Activated T-helper 1 cell treated with anti-CD3 and anti-CD28 coated beads, Interleukin-2, amount 50 U/mL, for 16 hours (primary cell): Measurements from ENCODE around the gene ALG9.
"Not testable (repeated sequence)": the region's sequence is repeated elsewhere in the genome, so short reads cannot be mapped to it uniquely, and the experiment has no call there.

Experiments used
- DNase-seq, 2 donors: peaks; one replicate each; pipeline ENCODE4 v3.0.0-alpha.2; 2020; ENCODE audit warnings: low read depth in 1 of 2, low spot score in 1 of 2

ALG9 gene

DNA sequence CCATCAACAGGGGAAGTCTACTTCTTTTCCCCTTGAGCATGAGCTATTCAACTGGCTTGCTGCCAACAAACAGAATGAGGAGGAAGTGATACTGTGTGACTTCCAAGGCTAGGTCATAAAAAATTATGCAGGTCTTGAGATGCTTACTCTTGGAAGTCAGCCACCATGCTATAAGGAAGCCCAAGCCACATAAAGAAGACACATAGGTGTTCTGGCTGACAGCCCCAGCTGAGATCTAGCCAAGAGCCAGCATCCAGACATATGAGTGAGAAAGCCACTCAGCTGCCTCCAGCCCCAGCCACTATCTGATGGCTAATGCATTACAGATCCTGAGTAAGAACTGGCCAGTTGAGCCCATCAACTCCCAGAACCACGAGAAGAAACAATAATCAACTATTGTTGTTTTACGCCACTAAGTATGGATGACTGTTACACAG, 74.2 kb downstream of the ALG9 start:
- no peak for DNase-seq

DNA sequence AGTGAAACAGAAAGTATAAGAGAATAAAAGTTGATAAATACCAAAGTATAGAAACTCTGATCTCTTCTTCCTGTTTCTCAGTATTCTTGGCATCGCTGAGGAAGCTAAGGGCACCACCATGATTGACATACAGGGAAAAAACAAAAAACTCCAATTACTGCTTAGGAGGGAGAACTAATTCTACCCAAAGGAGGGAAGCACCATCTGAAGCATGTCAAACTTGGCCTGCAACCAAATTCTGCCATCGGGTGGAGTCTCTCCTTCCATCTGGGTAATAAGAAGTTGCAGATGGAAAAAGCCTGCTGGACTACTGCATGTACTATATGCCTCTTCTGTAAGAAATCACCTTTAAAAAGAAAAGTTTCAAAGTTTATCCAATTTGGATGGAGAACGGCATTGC, 74.7 kb downstream of the ALG9 start:
- DNase-seq: no peak

DNA sequence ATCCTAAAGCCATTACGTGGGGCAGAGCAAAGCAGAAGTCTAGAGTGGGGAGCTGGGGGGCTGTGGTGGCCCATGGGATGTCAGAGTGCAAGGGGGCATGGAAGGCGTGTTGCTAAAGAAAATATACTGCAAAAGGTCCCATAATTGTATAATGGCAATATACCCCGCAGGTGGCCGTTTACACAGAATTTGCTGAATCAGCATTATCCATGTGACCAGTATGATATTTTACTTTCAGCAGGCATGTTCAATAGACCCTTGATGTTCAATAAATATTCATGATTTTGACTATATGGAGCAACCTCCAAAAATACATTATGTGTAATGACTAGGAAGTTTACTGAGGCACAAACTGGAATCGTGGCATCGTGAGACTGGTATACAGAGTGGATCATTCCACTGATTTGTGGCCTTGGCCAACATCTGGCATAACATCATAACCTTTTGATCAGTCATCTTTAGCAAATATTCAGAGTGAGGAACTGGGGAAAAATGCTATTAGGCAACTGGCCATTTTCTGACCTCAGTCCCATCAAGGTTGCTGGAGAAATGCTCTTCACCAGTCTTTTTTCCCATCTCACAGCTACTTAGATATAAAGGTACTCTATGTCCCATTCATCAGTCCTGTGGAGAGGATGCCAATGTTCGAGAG, 75.9 kb downstream of the ALG9 start:
- DNase-seq: no peak

DNA sequence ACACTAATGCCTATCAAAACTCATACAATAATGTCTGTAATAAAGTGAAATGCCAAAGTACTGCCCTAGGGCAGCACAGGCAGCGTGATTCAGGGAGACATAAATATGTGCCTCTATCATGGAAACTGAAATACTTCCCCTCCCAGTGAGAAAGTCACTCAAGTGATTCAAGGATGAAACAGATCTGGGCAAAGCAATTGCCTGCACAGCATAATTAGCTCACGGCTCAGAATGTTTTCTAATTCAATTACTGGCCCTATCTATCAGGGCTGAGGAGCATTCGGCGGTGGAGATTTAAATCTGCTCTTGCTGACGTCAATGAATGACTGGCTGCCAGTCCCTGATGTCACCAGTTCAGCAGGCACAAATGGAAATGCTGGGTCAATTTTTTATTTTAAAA, 77.5 kb downstream of the ALG9 start:
- no peak for DNase-seq

DNA sequence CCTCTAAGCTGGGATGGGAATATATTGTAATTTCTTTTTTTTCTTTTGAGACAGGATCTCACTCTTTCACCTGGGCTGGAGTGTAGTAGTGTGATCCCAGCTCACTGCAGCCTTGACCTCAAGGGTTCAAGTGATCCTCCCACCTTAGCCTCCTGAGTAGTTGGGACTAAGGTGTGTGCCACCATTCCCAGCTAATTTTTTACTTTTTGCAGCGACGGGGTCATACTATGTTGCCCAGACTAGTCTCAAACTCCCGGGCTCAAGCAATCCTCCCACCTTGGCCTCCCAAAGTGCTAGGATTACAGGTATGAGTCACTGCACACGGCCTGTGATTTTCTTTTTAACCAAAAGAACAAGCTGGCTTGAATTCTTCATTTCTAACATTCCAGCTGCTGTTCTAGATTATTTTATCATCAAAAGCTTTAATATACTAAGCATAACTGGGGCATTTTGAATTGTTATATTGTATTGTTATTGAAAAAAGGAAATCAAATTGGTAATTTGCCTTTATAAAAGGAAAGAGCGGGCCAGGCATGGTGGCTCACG, 78.4 kb downstream of the ALG9 start:
- DNase-seq: no peak

DNA sequence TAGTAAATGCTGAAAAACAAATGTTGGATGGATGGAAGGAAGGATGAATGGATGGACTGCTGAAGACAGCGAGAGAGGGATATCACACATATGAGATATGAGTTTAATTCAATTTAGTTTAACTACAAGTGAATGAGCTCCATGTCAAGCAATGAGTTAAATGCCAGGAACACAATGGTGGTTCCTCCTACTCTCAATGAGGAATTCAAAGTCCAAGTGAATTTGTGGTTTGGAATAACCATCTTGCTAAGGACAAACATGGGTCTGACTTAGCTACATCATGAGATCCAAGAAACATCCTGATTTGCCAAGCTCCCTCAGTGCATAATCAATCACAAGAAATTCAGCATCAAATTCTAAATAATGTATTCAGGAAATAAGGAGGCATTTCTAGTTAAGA, 79.1 kb downstream of the ALG9 start:
- no peak for DNase-seq

DNA sequence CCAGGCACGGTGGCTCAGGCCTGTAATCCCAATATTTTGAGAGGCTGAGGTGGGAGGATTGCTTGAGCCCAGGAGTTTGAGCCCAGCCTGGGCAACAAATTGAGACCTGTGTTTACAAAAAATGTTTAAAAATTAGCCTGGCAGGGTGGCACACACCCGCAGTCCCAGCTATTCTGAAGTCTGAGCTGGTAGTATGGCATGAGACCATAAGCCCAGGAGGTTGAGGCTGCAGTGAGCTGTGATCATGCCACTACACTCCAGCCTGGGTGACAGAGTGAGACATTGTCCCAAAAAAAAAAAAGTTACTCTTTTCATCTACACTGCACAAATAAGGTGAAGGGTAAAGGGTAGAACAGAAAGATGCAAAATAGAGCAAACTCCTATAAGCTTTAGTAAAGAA, 82.9 kb downstream of the ALG9 start:
- DNase-seq: no peak

DNA sequence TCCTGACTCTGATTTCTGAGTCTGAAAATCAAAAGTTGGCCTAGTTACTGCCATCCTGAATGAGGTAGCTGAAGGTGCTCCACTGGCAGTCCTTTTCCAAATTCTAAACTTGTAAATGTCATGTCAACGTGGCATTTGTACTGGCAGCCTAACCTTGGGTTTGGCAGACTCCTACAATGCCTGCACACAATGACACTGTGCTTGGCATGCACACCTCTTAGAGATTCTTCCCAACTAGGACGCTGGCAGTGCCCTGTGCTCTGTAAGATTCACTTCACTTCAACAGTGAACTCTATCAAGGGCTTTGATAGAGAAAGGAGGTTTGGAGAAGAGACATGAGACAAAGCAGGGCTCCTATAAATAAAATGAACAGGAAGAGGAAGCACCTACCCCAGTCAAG, 83.3 kb downstream of the ALG9 start:
- no peak for DNase-seq

DNA sequence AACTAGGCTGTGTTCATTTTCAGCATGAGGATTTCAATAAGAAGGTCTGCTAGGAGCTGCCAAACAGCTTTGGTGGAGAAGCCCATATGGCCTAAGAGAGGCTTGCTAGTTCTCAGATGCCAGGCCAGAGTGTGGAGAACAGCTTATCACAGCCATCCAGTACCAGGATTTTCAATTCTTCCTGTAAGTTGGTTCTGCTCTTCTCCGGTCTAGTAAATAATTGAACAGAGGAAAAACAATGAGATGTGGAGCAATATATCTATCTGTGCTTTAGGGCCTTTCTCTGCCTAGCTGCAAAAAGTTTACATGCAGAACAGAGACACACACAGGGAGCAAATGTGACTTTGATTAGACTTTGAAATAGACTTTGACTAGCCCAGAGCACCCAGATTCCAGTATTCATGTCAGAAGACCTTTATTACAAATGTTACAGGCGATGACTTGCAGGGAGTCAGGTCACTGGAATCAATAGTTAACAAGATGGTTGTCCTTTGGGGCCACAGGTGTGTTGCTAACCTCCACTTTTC, 85.4 kb downstream of the ALG9 start:
- DNase-seq: no peak

DNA sequence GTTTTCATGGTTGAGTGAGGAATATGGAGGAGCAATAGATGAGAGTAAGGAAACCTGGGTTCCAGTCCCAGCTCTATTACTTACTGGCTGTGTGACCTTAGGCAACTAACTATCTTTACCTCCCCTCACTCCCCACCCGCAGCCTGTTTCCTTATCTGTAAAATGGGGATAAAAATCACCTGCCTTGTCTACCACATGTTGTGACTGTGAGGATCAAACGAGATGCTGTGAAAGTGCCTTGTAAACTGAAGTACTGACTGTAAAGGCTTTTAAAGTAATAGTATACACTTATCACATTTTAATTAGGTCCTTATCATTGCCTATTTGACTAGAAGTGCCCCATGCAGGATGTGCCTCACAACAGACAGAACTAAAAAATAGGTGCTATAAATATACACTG, 86.3 kb downstream of the ALG9 start:
- DNase-seq: no peak

DNA sequence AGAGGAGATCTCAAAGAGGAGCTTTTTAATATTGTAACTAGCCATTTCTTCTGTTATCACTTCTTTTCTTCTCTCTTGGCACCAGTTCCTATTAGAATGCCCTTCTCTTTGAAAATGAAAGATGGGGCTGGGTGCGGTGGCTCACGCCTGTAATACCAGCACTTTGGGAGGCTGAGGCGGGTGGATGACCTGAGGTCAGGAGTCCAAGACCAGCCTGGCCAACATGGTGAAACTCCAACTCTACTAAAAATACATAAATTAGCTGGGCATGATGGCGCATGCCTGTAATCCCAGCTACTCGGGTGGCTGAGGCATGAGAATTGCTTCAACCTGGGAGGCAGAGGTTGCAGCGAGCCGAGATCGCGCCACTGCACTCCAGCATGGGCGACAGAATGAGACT, 87.1 kb downstream of the ALG9 start:
- not testable (repeated sequence) for DNase-seq

DNA sequence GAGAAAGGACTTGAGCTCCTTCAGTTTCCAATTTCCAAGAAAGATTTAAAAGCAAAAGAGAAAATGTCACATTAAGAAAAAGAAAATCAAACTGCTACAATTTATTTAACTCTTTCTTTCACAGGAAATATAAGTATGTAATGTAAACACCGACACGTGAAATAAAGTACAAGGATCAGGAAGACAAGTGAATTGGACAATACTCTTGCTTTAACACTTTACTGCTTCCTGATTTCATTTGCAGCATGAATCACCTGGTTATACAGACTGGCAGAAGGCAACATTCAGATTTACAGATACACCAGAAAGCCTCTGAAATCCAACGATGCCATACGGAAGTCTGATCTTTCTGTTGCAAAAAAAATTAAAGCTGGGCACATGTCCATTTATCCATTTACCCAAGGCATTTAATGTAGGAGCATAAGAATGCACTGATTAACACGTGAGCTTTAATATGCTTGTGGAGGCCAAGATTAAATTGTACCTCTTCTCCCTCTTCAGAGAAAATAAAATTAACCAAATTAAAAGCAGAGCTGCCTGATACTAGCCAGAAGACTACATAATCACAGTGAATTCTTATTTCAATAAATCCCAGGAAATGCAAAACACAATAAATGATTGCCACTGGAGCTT, 89.2 kb downstream of the ALG9 start:
- DNase-seq: no peak

DNA sequence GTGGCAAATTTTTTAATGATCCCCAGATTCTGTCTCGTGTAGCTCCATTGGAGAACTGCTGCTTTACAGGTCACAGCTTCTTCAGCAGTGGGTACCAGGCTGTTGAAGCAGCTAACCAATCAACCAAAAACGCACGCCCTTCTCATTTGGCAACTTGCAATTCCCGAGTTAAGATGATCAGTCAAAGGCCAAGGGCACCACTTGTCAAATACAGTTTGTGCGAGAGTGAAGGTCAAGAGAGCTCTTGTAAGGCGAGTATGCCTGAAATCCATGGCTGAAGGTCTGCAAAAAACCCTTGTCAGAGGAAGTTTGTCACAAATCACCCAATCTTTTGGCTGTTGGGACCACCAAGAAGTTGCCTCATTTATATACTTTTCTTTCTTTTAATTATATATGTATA, 92.3 kb downstream of the ALG9 start:
- no peak for DNase-seq

DNA sequence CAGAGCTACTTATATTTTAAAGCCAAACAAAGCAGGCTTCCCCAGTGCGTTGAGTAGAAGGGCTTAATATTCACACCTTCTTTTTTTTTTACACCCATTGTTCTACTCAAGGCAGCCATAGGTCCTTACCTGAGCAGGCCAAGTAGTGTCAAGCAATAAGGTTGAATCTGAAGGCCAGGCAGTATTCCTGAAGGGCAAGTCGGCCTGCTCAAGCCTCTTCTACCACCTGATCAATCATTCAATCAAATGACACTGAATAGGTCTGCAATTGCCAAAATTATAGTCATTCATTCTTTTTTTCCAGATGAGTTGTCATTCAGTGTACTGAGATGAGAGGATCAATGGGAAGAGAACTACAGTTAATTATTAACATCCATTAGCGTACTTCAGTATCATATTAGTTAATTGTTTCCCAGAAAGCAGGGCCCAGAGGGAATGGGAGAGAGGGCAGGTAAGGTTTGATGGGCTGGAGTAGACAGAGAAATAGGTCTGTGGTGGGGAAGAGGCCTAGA, 93.3 kb downstream of the ALG9 start:
- no peak for DNase-seq

DNA sequence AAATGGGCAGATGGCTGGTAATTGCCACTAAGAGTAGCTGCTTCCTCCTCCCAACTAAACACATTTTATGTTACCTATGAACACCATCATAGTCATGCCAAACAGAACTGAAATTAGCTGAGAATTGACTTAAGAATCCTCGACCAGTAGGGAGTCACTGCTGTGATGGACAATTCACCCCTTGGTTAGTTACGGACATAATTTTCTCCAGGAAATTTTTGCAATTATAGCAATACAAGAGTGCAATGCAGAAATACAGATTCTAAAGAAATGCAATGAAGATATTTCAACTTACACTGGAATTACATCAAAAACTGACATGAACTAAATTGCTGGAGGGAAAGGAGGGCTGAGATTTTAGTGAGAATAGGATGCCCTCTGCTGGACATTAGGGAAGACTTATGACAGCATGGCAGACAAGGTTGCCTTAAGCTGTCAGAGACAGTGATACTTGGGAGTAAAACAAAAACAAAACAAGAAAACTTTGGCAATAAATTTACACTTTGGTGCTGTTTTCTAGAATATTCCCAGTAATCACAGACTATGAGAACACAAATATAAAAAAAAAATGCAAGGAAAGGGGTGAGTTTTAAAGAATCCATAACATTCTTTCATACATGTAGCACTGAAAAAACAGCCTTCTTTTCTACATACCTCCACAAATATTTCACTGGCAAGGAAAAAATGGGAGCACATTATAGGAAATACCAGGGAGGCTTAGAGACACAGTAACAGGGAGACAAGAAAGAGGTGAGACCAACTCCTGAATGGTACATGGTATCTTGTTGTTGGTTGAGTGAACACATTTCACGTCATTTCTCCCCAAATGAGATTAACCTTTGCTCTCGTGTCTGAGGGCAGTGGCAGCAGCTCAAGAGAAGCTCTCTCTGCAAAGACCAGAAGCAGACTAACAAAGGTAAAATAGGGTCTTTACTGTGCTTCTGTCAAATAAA, 94.0 kb downstream of the ALG9 start:
- no peak for DNase-seq

DNA sequence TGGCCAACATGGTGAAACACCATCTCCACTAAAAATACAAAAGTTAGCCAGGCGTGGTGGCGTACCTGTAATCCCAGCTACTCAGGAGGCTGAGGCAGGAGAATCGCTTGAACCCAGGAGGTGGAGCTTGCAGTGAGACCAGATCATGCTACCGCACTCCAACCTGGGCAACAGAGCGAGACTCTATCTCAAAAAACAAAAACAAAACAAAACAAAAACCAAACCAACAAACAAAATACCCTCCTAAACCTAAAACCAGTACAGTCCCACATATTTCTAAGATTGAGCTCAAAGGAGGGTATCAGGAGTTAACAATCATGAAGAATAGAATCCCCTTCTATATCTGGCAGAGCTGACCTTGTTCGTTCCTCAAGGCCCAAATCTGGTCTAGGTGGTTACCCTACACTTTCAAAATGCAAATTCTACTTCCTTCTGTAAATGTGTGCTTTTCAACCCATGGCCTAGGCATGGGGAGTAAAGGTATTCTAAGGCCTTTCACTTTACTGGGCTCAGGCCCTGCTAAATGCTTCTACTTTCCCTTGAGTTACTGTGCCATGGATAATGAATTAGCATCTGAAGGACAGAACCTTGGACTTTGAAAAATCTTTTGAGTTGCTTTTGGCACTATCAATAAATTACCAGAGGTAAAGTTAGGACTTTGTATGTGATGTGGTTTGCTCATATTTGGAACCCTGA, 94.8 kb downstream of the ALG9 start:
- no peak for DNase-seq

DNA sequence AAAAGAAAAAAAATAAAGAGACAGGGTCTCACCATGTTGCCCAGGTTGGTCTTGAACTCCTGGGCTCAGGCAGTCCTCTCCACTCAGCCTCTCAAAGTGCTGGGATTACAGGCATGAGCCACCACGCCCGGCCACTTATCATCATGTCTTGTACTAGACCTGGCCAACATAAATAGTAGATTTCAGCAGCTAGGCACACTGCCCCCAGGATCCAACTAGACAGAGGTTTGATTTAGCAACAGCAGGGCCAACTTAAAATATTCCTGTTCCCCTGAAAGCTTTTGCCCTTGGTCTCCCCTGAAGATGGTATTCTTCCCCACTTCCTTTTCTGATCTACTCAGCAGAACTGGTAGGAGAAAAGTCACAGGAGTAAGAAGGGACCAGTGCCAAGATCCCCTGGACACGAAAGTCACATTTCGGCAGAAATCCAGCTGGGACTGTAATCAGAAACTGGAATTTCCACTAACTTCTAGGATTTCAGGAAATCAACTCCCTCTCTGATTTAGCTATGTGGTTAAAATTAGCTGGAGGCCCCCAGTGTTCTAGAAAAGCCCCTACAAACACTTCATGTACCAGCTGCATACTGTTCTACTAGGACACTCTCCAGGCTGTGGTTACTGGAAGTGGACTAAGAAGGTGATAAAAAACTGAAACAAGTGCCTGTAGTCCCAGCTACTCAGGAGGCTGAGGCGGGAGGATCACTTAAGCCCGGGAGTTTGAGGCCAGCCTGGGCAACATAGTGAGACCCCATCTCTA, 96.2 kb downstream of the ALG9 start:
- DNase-seq: no peak

DNA sequence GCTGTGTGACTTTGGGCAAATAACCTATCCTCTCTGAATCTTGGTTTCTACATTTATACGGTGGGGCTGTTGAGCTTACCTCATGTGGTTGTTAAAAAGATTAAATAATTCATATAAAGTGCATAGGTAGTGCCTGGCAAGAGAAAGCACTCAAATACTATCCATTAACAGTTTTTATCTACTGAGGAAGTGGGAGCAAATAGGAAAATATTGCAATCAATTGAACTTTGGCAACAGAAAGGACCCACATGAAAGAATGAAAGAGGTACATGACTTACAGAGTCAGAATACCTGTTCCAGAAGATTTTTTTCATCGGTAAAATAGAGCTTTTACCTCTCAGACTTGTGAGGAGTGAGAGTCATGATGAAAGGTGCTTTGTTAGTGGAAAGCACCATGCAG, 98.8 kb downstream of the ALG9 start:
- DNase-seq: no peak

DNA sequence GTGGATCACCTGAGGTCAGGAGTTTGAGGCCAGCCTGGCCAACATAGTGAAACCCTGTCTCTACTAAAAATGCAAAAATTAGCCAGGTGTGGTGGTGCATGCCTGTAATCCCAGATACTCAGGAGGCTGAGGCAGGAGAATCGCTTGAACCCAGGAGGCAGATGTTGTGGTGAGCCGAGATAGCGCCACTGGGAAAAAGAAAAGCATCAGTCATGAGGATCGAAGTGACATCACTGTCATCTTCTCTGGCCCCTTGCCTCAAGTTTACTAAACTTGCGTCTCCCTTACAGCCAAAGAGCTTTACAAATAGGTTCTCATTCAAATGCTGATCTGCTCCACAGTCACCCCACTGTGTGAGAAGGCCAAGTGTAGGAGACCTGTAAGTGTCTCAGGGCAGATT, 100.2 kb downstream of the ALG9 start:
- DNase-seq: not testable (repeated sequence)

DNA sequence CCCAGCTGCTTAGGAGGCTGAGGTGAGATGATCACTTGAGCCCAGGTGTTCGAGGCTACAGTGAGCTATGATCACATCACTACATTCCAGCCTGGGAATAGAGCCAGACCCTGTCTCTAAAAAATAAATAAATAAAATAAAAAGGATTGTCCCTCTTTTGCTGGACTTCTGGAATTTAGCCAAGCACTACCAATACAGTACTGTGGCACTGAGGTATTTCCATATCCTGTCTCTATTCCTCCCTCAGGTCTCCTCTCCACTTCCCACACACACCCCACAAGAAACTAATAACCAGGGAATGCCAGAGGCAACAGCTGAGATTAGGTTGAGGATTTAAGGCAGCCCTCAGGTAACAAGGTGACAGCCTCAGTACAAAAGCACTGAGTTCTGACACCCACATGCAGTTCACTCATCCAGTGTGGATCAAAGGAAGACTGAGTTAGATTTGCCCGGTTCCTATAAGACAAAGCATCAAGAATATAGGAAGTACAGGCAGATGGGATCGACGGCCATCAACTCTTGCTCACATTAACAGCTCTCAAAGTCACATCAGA, 100.7 kb downstream of the ALG9 start:
- DNase-seq: no peak
